Liver (tissue), 9 donors: ENCODE measurements around the gene GLDN. TPM values are rescaled to one million over a fixed set of nuclear protein-coding genes. Genes with fewer than 3 reads are reported as not detected.

Source experiments
- DNase-seq: peaks from one replicate; pipeline ENCODE4 v3.0.0-alpha.2; 2017; ENCODE audit warnings: low spot score
- H3K27ac ChIP-seq, 2 donors: one replicate each; pipeline ENCODE4 v1.7.0; 2013; ENCODE audit warnings: inconsistent platforms in 2 of 2, low read length in 2 of 2, control low read depth in 1 of 2, low read depth in 1 of 2, mild to moderate bottlenecking in 1 of 2
- H3K27me3 ChIP-seq, 4 donors: one replicate each; pipeline versions ENCODE4 v1.6.1 to v1.7.0; 2013; ENCODE audit warnings: low read length in 3 of 4, inconsistent platforms in 1 of 4, mild to moderate bottlenecking in 1 of 4, moderate library complexity in 1 of 4; ENCODE audit not compliant: control insufficient read depth in 4 of 4, insufficient read depth in 4 of 4
- H3K36me3 ChIP-seq, 4 donors: one replicate each; pipeline versions ENCODE4 v1.6.1 to v1.7.0; 2013; ENCODE audit warnings: low read length in 3 of 4, mild to moderate bottlenecking in 3 of 4, low read depth in 1 of 4, moderate library complexity in 1 of 4; ENCODE audit not compliant: control insufficient read depth in 4 of 4, insufficient read depth in 3 of 4
- H3K4me1 ChIP-seq, 4 donors: one replicate each; pipeline versions ENCODE4 v1.6.1 to v1.7.0; 2013; ENCODE audit warnings: low read length in 3 of 4, mild to moderate bottlenecking in 3 of 4, moderate library complexity in 1 of 4; ENCODE audit not compliant: control insufficient read depth in 4 of 4, insufficient read depth in 4 of 4
- H3K4me3 ChIP-seq, 3 donors: one replicate each; pipeline versions ENCODE4 v1.6.1 to v1.7.0; 2013; ENCODE audit warnings: low read length in 3 of 3, control low read depth in 1 of 3, low read depth in 1 of 3, mild to moderate bottlenecking in 1 of 3
- H3K9ac ChIP-seq, 2 donors: one replicate each; pipeline ENCODE4 v1.7.0; 2013; ENCODE audit warnings: low read length in 2 of 2, mild to moderate bottlenecking in 2 of 2, moderate library complexity in 2 of 2, control low read depth in 1 of 2, low read depth in 1 of 2
- H3K9me3 ChIP-seq, 4 donors: one replicate each; pipeline versions ENCODE4 v1.6.1 to v1.7.0; 2013; ENCODE audit warnings: low read length in 3 of 4; ENCODE audit not compliant: control insufficient read depth in 4 of 4
- ATF3 ChIP-seq: IDR thresholded peaks from 2 replicates; pipeline ENCODE4 v1.6.1; 2016; ENCODE audit warnings: antibody characterized with exemption
- EGR1 ChIP-seq, 2 donors: IDR thresholded peaks; 2 replicates each; pipeline ENCODE4 v1.6.1; 2016 to 2018; ENCODE audit warnings: antibody characterized with exemption in 2 of 2, low read depth in 2 of 2
- FOXA1 ChIP-seq: IDR thresholded peaks from 2 replicates; pipeline ENCODE4 v1.6.1; 2016; ENCODE audit warnings: antibody characterized with exemption
- FOXA2 ChIP-seq: IDR thresholded peaks from 2 replicates; pipeline ENCODE4 v1.6.1; 2016; ENCODE audit warnings: antibody characterized with exemption
- GABPA ChIP-seq, 2 donors: IDR thresholded peaks in 1 of 2; conservative IDR thresholded peaks in 1 of 2; 2 replicates each; pipeline ENCODE4 v1.6.1; 2016; ENCODE audit warnings: antibody characterized with exemption in 2 of 2, mild to moderate bottlenecking in 1 of 2, moderate library complexity in 1 of 2
- HNF4A ChIP-seq, 2 donors: conservative IDR thresholded peaks; 2 replicates each; pipeline ENCODE4 v1.6.1; 2016; ENCODE audit warnings: antibody characterized with exemption in 2 of 2, mild to moderate bottlenecking in 2 of 2
- HNF4G ChIP-seq: IDR thresholded peaks from 2 replicates; pipeline ENCODE4 v1.6.1; 2016; ENCODE audit warnings: antibody characterized with exemption
- JUND ChIP-seq, 2 donors: IDR thresholded peaks; 2 replicates each; pipeline ENCODE4 v1.6.1; 2016; ENCODE audit warnings: antibody characterized with exemption in 2 of 2
- MAX ChIP-seq: IDR thresholded peaks from 2 replicates; pipeline ENCODE4 v1.6.1; 2016; ENCODE audit warnings: antibody characterized with exemption
- NR2F2 ChIP-seq: IDR thresholded peaks from 2 replicates; pipeline ENCODE4 v1.6.1; 2016; ENCODE audit warnings: antibody characterized with exemption
- RAD21 ChIP-seq, 2 donors: IDR thresholded peaks; 2 replicates each; pipeline ENCODE4 v1.6.1; 2016; ENCODE audit warnings: antibody characterized with exemption in 2 of 2, mild to moderate bottlenecking in 2 of 2
- RXRA ChIP-seq, 2 donors: IDR thresholded peaks; 2 replicates each; pipeline ENCODE4 v1.6.1; 2017 to 2018; ENCODE audit warnings: antibody characterized with exemption in 2 of 2, mild to moderate bottlenecking in 1 of 2
- SP1 ChIP-seq: IDR thresholded peaks from 2 replicates; pipeline ENCODE4 v1.6.1; 2018; ENCODE audit warnings: antibody characterized with exemption, mild to moderate bottlenecking
- TAF1 ChIP-seq: conservative IDR thresholded peaks from 2 replicates; pipeline ENCODE4 v1.6.1; 2016; ENCODE audit warnings: antibody characterized with exemption, mild to moderate bottlenecking
- YY1 ChIP-seq: IDR thresholded peaks from 2 replicates; pipeline ENCODE4 v1.6.1; 2016; ENCODE audit warnings: antibody characterized with exemption, mild to moderate bottlenecking
- WGBS: extraction: QIAGEN DNeasy Blood & Tissue Kit; methylation state at CpG from one replicate; pipeline ENCODE4 v1.1.7; 2013; 5-methylcytosine and 5-hydroxymethylcytosine counted together
- polyA plus RNA-seq, 2 donors: library from polyadenylated mRNA; stranded (reverse) in 1 of 2; unstranded in 1 of 2; fragments of 200-250 nt in 1 of 2; fragments of >200 nt in 1 of 2; fragmentation: Nextera tagmentation in 1 of 2; extraction: Ambion mirVana in 1 of 2; gene quantifications; one replicate each; pipeline versions ENCODE4 v1.2.1 to v1.2.3, GENCODE V29; 2013 to 2015
- total RNA-seq, 2 donors: library from RNA; depleted of rRNA; stranded (reverse); fragments of >200 nt; gene quantifications; one replicate each; pipeline ENCODE4 v1.2.3, GENCODE V29; 2014
- TF ChIP-seq, protein P1 (sequence below): fragments of 150-350 bp; IDR thresholded peaks from 2 replicates; pipeline ENCODE4 v1.5.1; 2017; ENCODE audit warnings: improper control_type of control experiment, low read depth, low read length; ENCODE audit not compliant: missing input control
- TF ChIP-seq, protein P2 (sequence below): IDR thresholded peaks from 2 replicates; pipeline ENCODE4 v1.6.1; 2016; ENCODE audit warnings: antibody characterized with exemption
- TF ChIP-seq, protein P3 (sequence below): IDR thresholded peaks from 2 replicates; pipeline ENCODE4 v1.6.1; 2016; ENCODE audit warnings: antibody characterized with exemption, mild to moderate bottlenecking
- donor health status: healthy.
- donor health status: healthy.
- donor health status: healthy.
- donor health status: healthy.
- donor health status: healthy.

GLDN gene
- total and polyA plus RNA-seq, 4 donors: 0.15 to 1.4 (median 0.33) TPM

- Histone ChIP-seq H3K4me1 (no peaks in the 10 kb centered on the region), H3K27me3 (peaks cover 0 to 7% (median 0%) of the 10 kb centered on the region in 4 donors), H3K9me3 (no peaks in the 10 kb centered on the region), H3K27ac (no peak overlapping the region), H3K9ac (no peak overlapping the region), H3K36me3 (no peaks in the 10 kb centered on the region), H3K4me3 (no peak overlapping the region)
- TF ChIP-seq FOXA2 (no peak), YY1 (no peak), EGR1 (IDR thresholded peaks at IDR 0.05; ENCODE audit: low read depth in 2 of 2) (no peak), GABPA (IDR thresholded peaks at IDR 0.05 in 1 of 2, conservative IDR thresholded peaks at IDR 0.05 in 1 of 2) (no peak), TAF1 (no peak), JUND (IDR thresholded peaks at IDR 0.05) (no peak), NR2F2 (no peak), HNF4G (no peak), RXRA (IDR thresholded peaks at IDR 0.05) (no peak), RAD21 (IDR thresholded peaks at IDR 0.05) (no peak), FOXA1 (no peak), ATF3 (no peak), SP1 (no peak)
- TF ChIP-seq, protein P1, sequence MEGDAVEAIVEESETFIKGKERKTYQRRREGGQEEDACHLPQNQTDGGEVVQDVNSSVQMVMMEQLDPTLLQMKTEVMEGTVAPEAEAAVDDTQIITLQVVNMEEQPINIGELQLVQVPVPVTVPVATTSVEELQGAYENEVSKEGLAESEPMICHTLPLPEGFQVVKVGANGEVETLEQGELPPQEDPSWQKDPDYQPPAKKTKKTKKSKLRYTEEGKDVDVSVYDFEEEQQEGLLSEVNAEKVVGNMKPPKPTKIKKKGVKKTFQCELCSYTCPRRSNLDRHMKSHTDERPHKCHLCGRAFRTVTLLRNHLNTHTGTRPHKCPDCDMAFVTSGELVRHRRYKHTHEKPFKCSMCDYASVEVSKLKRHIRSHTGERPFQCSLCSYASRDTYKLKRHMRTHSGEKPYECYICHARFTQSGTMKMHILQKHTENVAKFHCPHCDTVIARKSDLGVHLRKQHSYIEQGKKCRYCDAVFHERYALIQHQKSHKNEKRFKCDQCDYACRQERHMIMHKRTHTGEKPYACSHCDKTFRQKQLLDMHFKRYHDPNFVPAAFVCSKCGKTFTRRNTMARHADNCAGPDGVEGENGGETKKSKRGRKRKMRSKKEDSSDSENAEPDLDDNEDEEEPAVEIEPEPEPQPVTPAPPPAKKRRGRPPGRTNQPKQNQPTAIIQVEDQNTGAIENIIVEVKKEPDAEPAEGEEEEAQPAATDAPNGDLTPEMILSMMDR: no peak
- TF ChIP-seq, protein P2, sequence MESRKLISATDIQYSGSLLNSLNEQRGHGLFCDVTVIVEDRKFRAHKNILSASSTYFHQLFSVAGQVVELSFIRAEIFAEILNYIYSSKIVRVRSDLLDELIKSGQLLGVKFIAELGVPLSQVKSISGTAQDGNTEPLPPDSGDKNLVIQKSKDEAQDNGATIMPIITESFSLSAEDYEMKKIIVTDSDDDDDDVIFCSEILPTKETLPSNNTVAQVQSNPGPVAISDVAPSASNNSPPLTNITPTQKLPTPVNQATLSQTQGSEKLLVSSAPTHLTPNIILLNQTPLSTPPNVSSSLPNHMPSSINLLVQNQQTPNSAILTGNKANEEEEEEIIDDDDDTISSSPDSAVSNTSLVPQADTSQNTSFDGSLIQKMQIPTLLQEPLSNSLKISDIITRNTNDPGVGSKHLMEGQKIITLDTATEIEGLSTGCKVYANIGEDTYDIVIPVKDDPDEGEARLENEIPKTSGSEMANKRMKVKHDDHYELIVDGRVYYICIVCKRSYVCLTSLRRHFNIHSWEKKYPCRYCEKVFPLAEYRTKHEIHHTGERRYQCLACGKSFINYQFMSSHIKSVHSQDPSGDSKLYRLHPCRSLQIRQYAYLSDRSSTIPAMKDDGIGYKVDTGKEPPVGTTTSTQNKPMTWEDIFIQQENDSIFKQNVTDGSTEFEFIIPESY: no peak
- 89% methylated on average over 4 of the region's 4 CpGs for WGBS
- DNase-seq: no peak
Observed at GRCh38 chr15:51321316-51321715, 20.1 kb upstream of the GLDN start.

DNA sequence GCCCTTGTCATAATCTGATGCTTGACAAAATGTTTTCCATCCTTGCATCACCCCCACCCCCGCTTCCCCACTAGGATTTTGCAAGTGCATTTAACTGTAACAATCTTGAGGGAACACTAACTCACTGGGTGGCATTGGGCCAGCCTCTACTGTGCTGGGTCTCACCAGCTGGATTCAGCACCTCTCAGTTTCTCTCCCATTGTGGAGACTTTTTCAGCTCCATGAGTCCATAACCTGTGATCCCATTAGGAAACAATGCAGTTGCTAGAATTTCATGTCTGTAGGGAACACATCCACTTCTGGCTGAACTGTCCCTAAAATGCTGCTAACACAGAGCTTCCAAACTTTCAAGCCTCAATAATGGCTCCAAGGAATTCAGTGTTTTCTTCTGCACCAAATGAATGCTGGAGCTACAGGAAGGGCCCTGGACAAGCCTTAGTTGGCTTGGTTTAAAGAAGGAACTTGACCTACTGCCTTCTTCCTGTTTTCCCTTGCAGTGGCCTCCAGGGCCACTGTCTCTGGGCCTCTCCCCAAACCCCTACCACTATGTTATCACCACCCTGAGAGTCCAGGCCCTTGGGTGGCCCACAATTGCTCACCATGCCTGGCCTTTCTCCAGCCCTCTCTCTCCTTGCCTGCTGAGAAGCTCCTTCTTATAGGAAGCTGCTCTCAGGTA, 18.7 kb upstream of the GLDN start:
- H3K36me3 ChIP-seq: no peaks in the 10 kb centered on the region
- TF ChIP-seq FOXA2 (no peak), GABPA (IDR thresholded peaks at IDR 0.05 in 1 of 2, conservative IDR thresholded peaks at IDR 0.05 in 1 of 2) (no peak), EGR1 (IDR thresholded peaks at IDR 0.05; ENCODE audit: low read depth in 2 of 2) (no peak), RXRA (IDR thresholded peaks at IDR 0.05) (no peak), FOXA1 (no peak), MAX (no peak), TAF1 (no peak), SP1 (no peak), RAD21 (IDR thresholded peaks at IDR 0.05) (no peak), NR2F2 (no peak), HNF4G (no peak), HNF4A (conservative IDR thresholded peaks at IDR 0.05) (no peak), JUND (IDR thresholded peaks at IDR 0.05) (no peak)
- TF ChIP-seq, protein P2: no peak
- TF ChIP-seq, protein P1: no peak
- TF ChIP-seq, protein P3, sequence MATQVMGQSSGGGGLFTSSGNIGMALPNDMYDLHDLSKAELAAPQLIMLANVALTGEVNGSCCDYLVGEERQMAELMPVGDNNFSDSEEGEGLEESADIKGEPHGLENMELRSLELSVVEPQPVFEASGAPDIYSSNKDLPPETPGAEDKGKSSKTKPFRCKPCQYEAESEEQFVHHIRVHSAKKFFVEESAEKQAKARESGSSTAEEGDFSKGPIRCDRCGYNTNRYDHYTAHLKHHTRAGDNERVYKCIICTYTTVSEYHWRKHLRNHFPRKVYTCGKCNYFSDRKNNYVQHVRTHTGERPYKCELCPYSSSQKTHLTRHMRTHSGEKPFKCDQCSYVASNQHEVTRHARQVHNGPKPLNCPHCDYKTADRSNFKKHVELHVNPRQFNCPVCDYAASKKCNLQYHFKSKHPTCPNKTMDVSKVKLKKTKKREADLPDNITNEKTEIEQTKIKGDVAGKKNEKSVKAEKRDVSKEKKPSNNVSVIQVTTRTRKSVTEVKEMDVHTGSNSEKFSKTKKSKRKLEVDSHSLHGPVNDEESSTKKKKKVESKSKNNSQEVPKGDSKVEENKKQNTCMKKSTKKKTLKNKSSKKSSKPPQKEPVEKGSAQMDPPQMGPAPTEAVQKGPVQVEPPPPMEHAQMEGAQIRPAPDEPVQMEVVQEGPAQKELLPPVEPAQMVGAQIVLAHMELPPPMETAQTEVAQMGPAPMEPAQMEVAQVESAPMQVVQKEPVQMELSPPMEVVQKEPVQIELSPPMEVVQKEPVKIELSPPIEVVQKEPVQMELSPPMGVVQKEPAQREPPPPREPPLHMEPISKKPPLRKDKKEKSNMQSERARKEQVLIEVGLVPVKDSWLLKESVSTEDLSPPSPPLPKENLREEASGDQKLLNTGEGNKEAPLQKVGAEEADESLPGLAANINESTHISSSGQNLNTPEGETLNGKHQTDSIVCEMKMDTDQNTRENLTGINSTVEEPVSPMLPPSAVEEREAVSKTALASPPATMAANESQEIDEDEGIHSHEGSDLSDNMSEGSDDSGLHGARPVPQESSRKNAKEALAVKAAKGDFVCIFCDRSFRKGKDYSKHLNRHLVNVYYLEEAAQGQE: no peak
- 87% methylated on average over 1 of the region's 1 CpG for WGBS
- H3K27me3 ChIP-seq: peaks cover 0 to 7% (median 0%) of the 10 kb centered on the region in 4 donors
- H3K9ac ChIP-seq: no peak overlapping the region
- H3K4me1 ChIP-seq: no peaks in the 10 kb centered on the region
- no peak for DNase-seq
- H3K27ac ChIP-seq: no peak overlapping the region
- H3K4me3 ChIP-seq: no peak overlapping the region
- no peaks in the 10 kb centered on the region for H3K9me3 ChIP-seq
